Upper lobe of right lung (tissue), 1 donor: ENCODE results near the gene PRKCB. TPM values are rescaled to one million over a fixed set of nuclear protein-coding genes. Genes with fewer than 3 reads are reported as not detected.

Source experiments
- ATAC-seq: fragments of 200-7000 bp; cut with Tn5 transposase; one replicate; pipeline ENCODE4 v1.9.1; 2020; ENCODE audit warnings: mild to moderate bottlenecking, moderate library complexity
- DNase-seq: peaks from one replicate; pipeline ENCODE4 v3.0.0-alpha.2; 2020
- H3K27ac ChIP-seq: fragments of 200-600 bp; one replicate; pipeline ENCODE4 v1.8.0; 2022
- H3K27me3 ChIP-seq: fragments of 200-600 bp; one replicate; pipeline ENCODE4 v1.8.0; 2022; ENCODE audit warnings: mild to moderate bottlenecking
- H3K36me3 ChIP-seq: fragments of 200-600 bp; one replicate; pipeline ENCODE4 v1.8.0; 2022
- H3K4me1 ChIP-seq: fragments of 200-600 bp; one replicate; pipeline ENCODE4 v1.8.0; 2022
- H3K4me3 ChIP-seq: fragments of 200-600 bp; one replicate; pipeline ENCODE4 v1.8.0; 2022; ENCODE audit warnings: mild to moderate bottlenecking
- H3K9me3 ChIP-seq: fragments of 200-600 bp; one replicate; pipeline ENCODE4 v1.8.0; 2022
- CTCF ChIP-seq: fragments of 200-600 bp; IDR thresholded peaks from one replicate; pipeline ENCODE4 v1.8.0; 2022; ENCODE audit warnings: antibody characterized with exemption
- intact Hi-C: fragments of 100-400 bp; cut with DNase I; formaldehyde crosslinking; loops from one replicate; pipeline ENCODE4 v1.11.0; 2022
- total RNA-seq: library from RNA; stranded (reverse); fragmentation: NEBNext Ultra II Directional; extraction: Animal tissue kit (Norgen Biotek cat#: 25700); gene quantifications from one replicate; pipeline ENCODE4 v1.2.1, GENCODE V29; 2021
- donor health status: DM: no; HTN: yes; CAD: no; lungs with severe emphysema.

PRKCB gene
- total RNA-seq, 1 donor from 2014 or later: 25.2 TPM

GRCh38 chr16:23821875-23822688 lies 13.7 kb upstream of the PRKCB start:
- no peak for DNase-seq
- peaks cover 6% of the 10 kb centered on the region for H3K27me3 ChIP-seq
- no peak for ATAC-seq
- intact Hi-C loops: no loop called here
- no peak overlapping the region for H3K4me3 ChIP-seq
- H3K36me3 ChIP-seq: no peaks in the 10 kb centered on the region
- TF ChIP-seq CTCF: no peak
- no peak overlapping the region for H3K27ac ChIP-seq
- no peaks in the 10 kb centered on the region for H3K9me3 ChIP-seq
- peaks cover 10% of the 10 kb centered on the region for H3K4me1 ChIP-seq

- H3K27me3 ChIP-seq: no peaks in the 10 kb centered on the region
- H3K36me3 ChIP-seq: no peaks in the 10 kb centered on the region
- H3K4me3 ChIP-seq: no peak overlapping the region
- ATAC-seq (no peak), DNase-seq (no peak)
- H3K9me3 ChIP-seq: no peaks in the 10 kb centered on the region
- no peak for TF ChIP-seq CTCF
- H3K4me1 ChIP-seq: peaks cover 10% of the 10 kb centered on the region
- H3K27ac ChIP-seq: no peak overlapping the region
- intact Hi-C loops: no loop called here
Measured at GRCh38 chr16:23823475-23824384, 12.1 kb upstream of the PRKCB start.

GRCh38 chr16:23824909-23825308 lies 10.9 kb upstream of the PRKCB start:
- H3K36me3 ChIP-seq: no peaks in the 10 kb centered on the region
- H3K27me3 ChIP-seq: no peaks in the 10 kb centered on the region
- H3K4me1 ChIP-seq: peaks cover 10% of the 10 kb centered on the region
- peaks cover 8% of the 10 kb centered on the region for H3K9me3 ChIP-seq
- H3K4me3 ChIP-seq: no peak overlapping the region
- no peak overlapping the region for H3K27ac ChIP-seq
- TF ChIP-seq CTCF: no peak
- intact Hi-C loops: no loop called here
- DNase-seq (no peak), ATAC-seq (no peak)

- DNase-seq: no peak
- Histone ChIP-seq H3K4me3 (no peak overlapping the region), H3K9me3 (peaks cover 15% of the 10 kb centered on the region), H3K27ac (peak overlapping the region; percentile 17), H3K27me3 (no peaks in the 10 kb centered on the region), H3K36me3 (no peaks in the 10 kb centered on the region), H3K4me1 (peaks cover 10% of the 10 kb centered on the region)
- intact Hi-C loops: no loop called here
- TF ChIP-seq CTCF: no peak
- ATAC-seq: peak; percentile 87
Measured at GRCh38 chr16:23826528-23827045, 9.2 kb upstream of the PRKCB start.

GRCh38 chr16:23827057-23827456 lies 8.7 kb upstream of the PRKCB start:
- peaks cover 10% of the 10 kb centered on the region for H3K4me1 ChIP-seq
- ATAC-seq (no peak), DNase-seq (no peak)
- intact Hi-C loops: no loop called here
- no peaks in the 10 kb centered on the region for H3K36me3 ChIP-seq
- TF ChIP-seq CTCF: no peak
- H3K4me3 ChIP-seq: no peak overlapping the region
- H3K9me3 ChIP-seq: peaks cover 15% of the 10 kb centered on the region
- no peaks in the 10 kb centered on the region for H3K27me3 ChIP-seq
- H3K27ac ChIP-seq: no peak overlapping the region
